Tibial nerve (tissue), 4 donors: Measurements from ENCODE around the gene PSPN. TPM values are rescaled to one million over a fixed set of nuclear protein-coding genes. Genes with fewer than 3 reads are reported as not detected.

ENCODE experiments used
- DNase-seq, 2 donors: peaks; one replicate each; pipeline ENCODE4 v3.0.0-alpha.2; 2019; ENCODE audit warnings: low spot score in 2 of 2
- H3K27ac ChIP-seq, 4 donors: fragments of 200-600 bp; sonication (generic) in 3 of 4; one replicate each; pipeline ENCODE4 v1.5.1; 2017 to 2019; ENCODE audit warnings: mild to moderate bottlenecking in 1 of 4
- H3K27me3 ChIP-seq, 2 donors: fragments of 200-600 bp; sonication (generic) in 1 of 2; one replicate each; pipeline versions ENCODE4 v1.5.1 to v1.6.0; 2017 to 2019
- H3K36me3 ChIP-seq, 3 donors: fragments of 200-600 bp; sonication (generic); one replicate each; pipeline ENCODE4 v1.5.1; 2018 to 2019
- H3K4me1 ChIP-seq, 4 donors: fragments of 200-600 bp; sonication (generic) in 3 of 4; one replicate each; pipeline ENCODE4 v1.5.1; 2017 to 2019
- H3K4me3 ChIP-seq, 4 donors: fragments of 200-600 bp; sonication (generic) in 3 of 4; one replicate each; pipeline ENCODE4 v1.5.1; 2017 to 2019; ENCODE audit warnings: mild to moderate bottlenecking in 1 of 4, moderate library complexity in 1 of 4
- H3K9me3 ChIP-seq, 4 donors: fragments of 200-600 bp; sonication (generic) in 3 of 4; one replicate each; pipeline ENCODE4 v1.5.1; 2017 to 2019
- EP300 ChIP-seq, 2 donors: sonication (generic); formaldehyde crosslinking; IDR thresholded peaks; one replicate each; pipeline ENCODE4 v1.6.1; 2017; ENCODE audit warnings: antibody characterized with exemption in 2 of 2, mild to moderate bottlenecking in 1 of 2
- POLR2A ChIP-seq, 2 donors: fragments of 450-650 bp; IDR thresholded peaks; one replicate each; pipeline ENCODE4 v1.6.1; 2017; ENCODE audit warnings: antibody characterized with exemption in 2 of 2, mild to moderate bottlenecking in 2 of 2, moderate library complexity in 2 of 2
- WGBS, 2 donors: methylation state at CpG; one replicate each; pipeline ENCODE4 v1.1.5; 2018; 5-methylcytosine and 5-hydroxymethylcytosine counted together
- total RNA-seq, 4 donors: library from RNA; depleted of rRNA; stranded (reverse); fragments of >200 nt; gene quantifications; one replicate each; pipeline ENCODE4 v1.1.0, GENCODE V29; 2016
- TF ChIP-seq, protein P1 (sequence below), 5 experiments: fragments of 200-600 bp in 3 of 5; fragments of 450-650 bp in 2 of 5; sonication (generic) in 3 of 5; IDR thresholded peaks; one replicate each; pipeline ENCODE4 v1.5.1; 2016 to 2019; ENCODE audit warnings: antibody characterized with exemption in 5 of 5, mild to moderate bottlenecking in 3 of 5, moderate library complexity in 2 of 5

Gene PSPN
- total RNA-seq, 4 donors from 2014 or later: under 0.01 to 4.3 (median 2.5) TPM

- peaks cover 0 to 11% (median 0%) of the 10 kb centered on the region in 4 donors for H3K9me3 ChIP-seq
- H3K27me3 ChIP-seq: no peaks in the 10 kb centered on the region
- H3K4me3 ChIP-seq: no peak overlapping the region
- 95 to 96% methylated on average over 19 of the region's 19 CpGs for WGBS, 2 donors
- no peak overlapping the region for H3K27ac ChIP-seq
- no peak for TF ChIP-seq EP300 (IDR thresholded peaks at IDR 0.05)
- TF ChIP-seq, protein P1, sequence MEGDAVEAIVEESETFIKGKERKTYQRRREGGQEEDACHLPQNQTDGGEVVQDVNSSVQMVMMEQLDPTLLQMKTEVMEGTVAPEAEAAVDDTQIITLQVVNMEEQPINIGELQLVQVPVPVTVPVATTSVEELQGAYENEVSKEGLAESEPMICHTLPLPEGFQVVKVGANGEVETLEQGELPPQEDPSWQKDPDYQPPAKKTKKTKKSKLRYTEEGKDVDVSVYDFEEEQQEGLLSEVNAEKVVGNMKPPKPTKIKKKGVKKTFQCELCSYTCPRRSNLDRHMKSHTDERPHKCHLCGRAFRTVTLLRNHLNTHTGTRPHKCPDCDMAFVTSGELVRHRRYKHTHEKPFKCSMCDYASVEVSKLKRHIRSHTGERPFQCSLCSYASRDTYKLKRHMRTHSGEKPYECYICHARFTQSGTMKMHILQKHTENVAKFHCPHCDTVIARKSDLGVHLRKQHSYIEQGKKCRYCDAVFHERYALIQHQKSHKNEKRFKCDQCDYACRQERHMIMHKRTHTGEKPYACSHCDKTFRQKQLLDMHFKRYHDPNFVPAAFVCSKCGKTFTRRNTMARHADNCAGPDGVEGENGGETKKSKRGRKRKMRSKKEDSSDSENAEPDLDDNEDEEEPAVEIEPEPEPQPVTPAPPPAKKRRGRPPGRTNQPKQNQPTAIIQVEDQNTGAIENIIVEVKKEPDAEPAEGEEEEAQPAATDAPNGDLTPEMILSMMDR (IDR thresholded peaks at IDR 0.05): no peak
- TF ChIP-seq POLR2A (IDR thresholded peaks at IDR 0.05): no peak
- H3K36me3 ChIP-seq: peaks cover 8 to 100% (median 26%) of the 10 kb centered on the region in 3 donors
- peaks cover 0 to 2% (median 0%) of the 10 kb centered on the region in 4 donors for H3K4me1 ChIP-seq
- no peak for DNase-seq
Measured at GRCh38 chr19:6383188-6383587, 7.5 kb upstream of the PSPN start.

DNA sequence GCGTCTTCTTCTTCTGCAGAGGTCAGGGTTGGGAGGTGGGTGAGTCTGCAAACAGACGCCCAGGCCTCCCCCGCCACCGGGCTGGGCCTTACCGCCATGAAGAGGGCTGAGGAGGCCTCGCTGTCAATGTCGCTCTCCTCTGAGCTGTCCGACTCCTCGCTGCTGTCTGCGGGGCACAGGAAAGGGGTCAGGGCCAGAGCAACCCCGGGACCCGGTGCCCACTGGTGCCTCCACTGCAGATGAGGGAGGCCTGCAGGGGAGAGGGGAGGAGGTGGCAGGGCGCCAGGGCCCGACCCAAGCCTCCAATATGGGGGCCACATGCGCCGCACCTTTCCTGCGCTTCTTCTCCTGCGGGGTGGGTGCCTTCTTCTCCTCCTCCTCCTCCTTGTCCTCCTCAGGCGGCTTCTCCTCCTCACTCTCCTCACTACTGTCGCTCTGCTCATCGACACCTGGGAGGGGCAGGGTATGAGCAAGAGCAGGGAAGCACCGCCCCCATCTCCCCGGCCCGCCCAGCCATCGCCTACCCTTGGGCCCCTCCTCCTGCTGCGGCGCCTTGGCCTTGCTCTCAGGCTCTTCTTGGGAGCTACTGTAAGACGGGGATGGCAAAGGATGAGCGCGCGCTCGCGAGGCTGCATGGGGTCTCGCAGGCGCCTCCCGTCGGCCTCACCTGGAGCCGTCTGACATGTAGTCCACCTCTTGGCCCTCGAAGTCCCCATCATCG is 5.5 kb upstream of the PSPN start:
- Histone ChIP-seq H3K4me3 (no peak overlapping the region), H3K4me1 (peaks cover 0 to 21% (median 2%) of the 10 kb centered on the region in 4 donors), H3K27me3 (no peaks in the 10 kb centered on the region), H3K36me3 (peaks cover 2 to 84% (median 26%) of the 10 kb centered on the region in 3 donors), H3K9me3 (peaks cover 0 to 11% (median 0%) of the 10 kb centered on the region in 4 donors), H3K27ac (no peak overlapping the region)
- 95% methylated on average over 38 to 39 of the region's 40 CpGs for WGBS, 2 donors
- no peak for DNase-seq
- TF ChIP-seq EP300 (IDR thresholded peaks at IDR 0.05) (no peak), POLR2A (IDR thresholded peaks at IDR 0.05) (no peak)
- TF ChIP-seq, protein P1 (IDR thresholded peaks at IDR 0.05): no peak

- 95 to 97% methylated on average over 3 of the region's 3 CpGs for WGBS, 2 donors
Measured at GRCh38 chr19:6379744-6380143, 4.0 kb upstream of the PSPN start.

DNA sequence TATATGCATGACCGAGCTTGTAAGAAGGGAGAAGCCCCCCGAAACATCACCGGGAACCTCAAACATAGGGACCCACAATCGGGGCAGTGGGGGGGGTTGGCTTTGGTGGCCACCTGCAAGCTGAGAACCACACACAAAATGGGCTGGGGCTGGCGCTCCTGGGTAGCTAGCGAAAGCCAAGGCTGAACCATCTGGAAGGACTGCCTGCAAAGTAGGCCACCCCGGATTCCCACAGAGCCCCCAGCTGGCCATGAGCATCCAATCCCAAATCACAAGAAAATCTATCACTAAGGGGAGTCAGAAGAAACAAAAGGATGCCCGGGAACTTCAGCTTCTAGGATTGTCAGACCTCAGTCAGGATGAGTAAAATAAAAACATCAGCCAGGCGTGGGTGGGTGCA is 2.8 kb upstream of the PSPN start:
- 76 to 83% methylated on average over 9 of the region's 9 CpGs for WGBS, 2 donors
- no peak for DNase-seq
- no peak for TF ChIP-seq POLR2A (IDR thresholded peaks at IDR 0.05)
- TF ChIP-seq, protein P1 (IDR thresholded peaks at IDR 0.05): no peak
- TF ChIP-seq EP300 (IDR thresholded peaks at IDR 0.05): no peak
- H3K36me3 ChIP-seq: peaks cover 2 to 76% (median 25%) of the 10 kb centered on the region in 3 donors
- no peaks in the 10 kb centered on the region for H3K27me3 ChIP-seq
- H3K27ac ChIP-seq: peak overlapping the region in 2 of 4 donors; percentile 16 to 31
- H3K9me3 ChIP-seq: peaks cover 0 to 11% (median 0%) of the 10 kb centered on the region in 4 donors
- no peak overlapping the region for H3K4me3 ChIP-seq
- peaks cover 0 to 46% (median 12%) of the 10 kb centered on the region in 4 donors for H3K4me1 ChIP-seq

More at GRCh38 chr19:6379744-6380143, 4.0 kb upstream of the PSPN start:
- Histone ChIP-seq H3K36me3 (peaks cover 2 to 83% (median 26%) of the 10 kb centered on the region in 3 donors), H3K4me3 (no peak overlapping the region), H3K27ac (no peak overlapping the region), H3K4me1 (peaks cover 0 to 34% (median 3%) of the 10 kb centered on the region in 4 donors), H3K9me3 (peaks cover 0 to 11% (median 0%) of the 10 kb centered on the region in 4 donors), H3K27me3 (no peaks in the 10 kb centered on the region)
- no peak for DNase-seq
- TF ChIP-seq, protein P1 (IDR thresholded peaks at IDR 0.05): no peak
- TF ChIP-seq EP300 (IDR thresholded peaks at IDR 0.05) (no peak), POLR2A (IDR thresholded peaks at IDR 0.05) (no peak)

DNA sequence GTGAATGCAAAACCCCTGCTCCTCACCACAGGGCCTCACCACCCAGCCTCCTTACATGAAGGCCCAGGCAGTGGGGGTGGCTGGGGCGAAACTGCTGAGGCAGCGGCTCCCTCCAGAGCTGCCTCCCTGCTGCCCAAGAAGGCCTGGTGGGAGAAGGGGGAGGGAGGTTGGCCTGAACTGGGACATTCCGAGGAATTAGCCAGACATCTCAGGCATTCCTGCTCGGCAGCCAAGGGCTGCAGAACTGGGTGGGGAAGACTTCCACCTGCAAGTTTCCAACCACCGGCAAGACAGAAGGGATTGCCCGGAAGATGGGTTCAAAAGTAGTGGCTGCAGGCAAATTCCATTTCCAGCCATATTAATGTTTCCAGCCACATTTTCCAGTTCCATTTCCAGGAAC is 2.3 kb upstream of the PSPN start:
- peaks cover 0 to 47% (median 13%) of the 10 kb centered on the region in 4 donors for H3K4me1 ChIP-seq
- DNase-seq: no peak

More for the DNA sequence above, 2.3 kb upstream of the PSPN start:
- H3K27ac ChIP-seq: peak overlapping the region in 2 of 4 donors; percentile 16 to 31
- H3K4me3 ChIP-seq: no peak overlapping the region
- TF ChIP-seq POLR2A (IDR thresholded peaks at IDR 0.05) (no peak), EP300 (IDR thresholded peaks at IDR 0.05) (no peak)
- TF ChIP-seq, protein P1 (IDR thresholded peaks at IDR 0.05): no peak
- no peaks in the 10 kb centered on the region for H3K27me3 ChIP-seq
- peaks cover 0 to 11% (median 0%) of the 10 kb centered on the region in 4 donors for H3K9me3 ChIP-seq
- 43 to 45% methylated on average over 6 of the region's 6 CpGs for WGBS, 2 donors
- peaks cover 2 to 72% (median 20%) of the 10 kb centered on the region in 3 donors for H3K36me3 ChIP-seq
